Transverse colon (tissue), 4 donors: ENCODE data around the gene PIK3AP1. TPM values are rescaled to one million over a fixed set of nuclear protein-coding genes. Genes with fewer than 3 reads are reported as not detected.

Source experiments
- DNase-seq: peaks from one replicate; pipeline ENCODE4 v3.0.0-alpha.2; 2019
- H3K27ac ChIP-seq, 4 donors: fragments of 200-600 bp; sonication (generic); 2 replicates each; pipeline ENCODE4 v1.5.1; 2016 to 2018; ENCODE audit warnings: inconsistent platforms in 4 of 4
- H3K27me3 ChIP-seq: fragments of 200-600 bp; sonication (generic); 2 replicates; pipeline ENCODE4 v1.5.1; 2017; ENCODE audit warnings: inconsistent platforms
- H3K36me3 ChIP-seq, 4 donors: fragments of 200-600 bp; sonication (generic); 2 replicates each; pipeline ENCODE4 v1.5.1; 2017 to 2019; ENCODE audit warnings: inconsistent platforms in 4 of 4
- H3K4me1 ChIP-seq, 4 donors: fragments of 200-600 bp; sonication (generic); 2 replicates each; pipeline ENCODE4 v1.5.1; 2017 to 2020; ENCODE audit warnings: inconsistent platforms in 4 of 4
- H3K4me3 ChIP-seq, 4 donors: fragments of 200-600 bp; sonication (generic); 1 replicate in 1 of 4; 2 replicates in 3 of 4; pipeline versions ENCODE4 v1.5.1 to v1.6.1; 2017 to 2019; ENCODE audit warnings: inconsistent platforms in 4 of 4
- H3K9me3 ChIP-seq, 2 donors: fragments of 200-600 bp; sonication (generic); 2 replicates each; pipeline ENCODE4 v1.5.1; 2017 to 2019; ENCODE audit warnings: inconsistent platforms in 2 of 2
- CTCF ChIP-seq, 5 experiments: fragments of 200-600 bp in 3 of 5; fragments of 450-650 bp in 2 of 5; sonication (generic) in 3 of 5; IDR thresholded peaks; 1 replicate in 2 of 5; 2 replicates in 3 of 5; pipeline ENCODE4 v1.5.1; 2016 to 2017; ENCODE audit warnings: antibody characterized with exemption in 5 of 5, inconsistent platforms in 3 of 5, mild to moderate bottlenecking in 2 of 5, moderate library complexity in 1 of 5
- EP300 ChIP-seq: sonication (generic); formaldehyde crosslinking; IDR thresholded peaks from one replicate; pipeline ENCODE4 v1.6.1; 2017; ENCODE audit warnings: antibody characterized with exemption, low read depth
- POLR2A ChIP-seq: fragments of 450-650 bp; IDR thresholded peaks from one replicate; pipeline ENCODE4 v1.6.1; 2016; ENCODE audit warnings: antibody characterized with exemption, mild to moderate bottlenecking, moderate library complexity
- POLR2AphosphoS5 ChIP-seq, 3 donors: sonication (generic); formaldehyde crosslinking; IDR thresholded peaks; one replicate each; pipeline ENCODE4 v1.6.1; 2016; ENCODE audit warnings: antibody characterized with exemption in 3 of 3
- WGBS, 2 donors: methylation state at CpG; one replicate each; pipeline ENCODE4 v1.1.5; 2018; ENCODE audit warnings: low coverage in 1 of 2; 5-methylcytosine and 5-hydroxymethylcytosine counted together
- in situ Hi-C, 4 donors: fragments of 200-750 bp; cut with MboI; loops; one replicate each; pipeline versions ENCODE4 v1.15.0 to v1.15.1; 2017; ENCODE audit warnings: low sequenced_read_pairs in 3 of 4, low pct_ligation_motif_present in 1 of 4, low pct_unique_long_range_greater_than_20kb in 1 of 4
- intact Hi-C: fragments of 100-400 bp; cut with DNase I; formaldehyde crosslinking; loops from one replicate; pipeline ENCODE4 v1.15.1; 2023; ENCODE audit warnings: low total_unique reads
- total RNA-seq, 4 donors: library from RNA; depleted of rRNA; stranded (reverse); fragments of >200 nt; gene quantifications; one replicate each; pipeline ENCODE4 v1.1.0, GENCODE V29; 2016

The PIK3AP1 gene
- total RNA-seq, 4 donors from 2014 or later = 6.4 to 42.6 (median 16.3) TPM

DNA sequence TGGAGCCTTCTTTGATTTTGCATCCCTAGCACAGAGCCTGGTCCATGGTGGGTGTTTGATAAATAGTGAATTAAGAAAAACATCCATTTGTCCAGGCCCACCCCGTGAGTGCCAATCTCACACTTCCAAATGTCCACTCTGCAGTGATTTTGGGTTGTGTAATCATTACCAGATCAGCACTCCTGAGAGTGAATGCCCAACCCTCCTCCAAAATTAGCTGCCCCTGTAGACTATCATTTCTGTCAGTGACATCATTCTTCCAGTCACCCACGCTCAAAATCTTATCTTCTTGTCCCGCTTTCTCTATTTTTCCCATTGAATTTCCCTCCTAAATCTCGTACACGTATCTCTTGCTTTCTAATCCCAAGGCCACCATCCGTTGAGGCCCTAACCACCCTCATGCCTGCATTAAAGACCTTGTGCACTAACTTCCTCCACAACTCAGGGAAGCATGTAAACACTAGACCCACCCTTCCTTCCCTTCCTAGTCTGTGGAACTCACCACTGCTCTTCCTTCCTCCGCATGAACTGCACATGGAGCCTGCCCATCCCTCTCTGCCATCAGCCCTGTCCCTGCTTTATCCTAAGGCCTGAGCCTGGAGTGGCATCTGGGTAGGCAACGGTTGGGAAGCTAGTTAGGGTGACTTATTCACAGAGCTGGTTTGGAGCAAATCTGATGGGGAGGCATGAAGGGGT lies 32.8 kb downstream of the PIK3AP1 start:
- WGBS, 2 donors = 76 to 83% methylated on average over 7 to 8 of the region's 8 CpGs
- Histone ChIP-seq H3K36me3 (no peaks in the 10 kb centered on the region), H3K4me3 (no peak overlapping the region), H3K27ac (no peak overlapping the region), H3K9me3 (no peaks in the 10 kb centered on the region), H3K4me1 (no peaks in the 10 kb centered on the region), H3K27me3 (no peaks in the 10 kb centered on the region)
- intact Hi-C loops (no loop called here), in situ Hi-C loops (no loop called here)
- TF ChIP-seq CTCF (IDR thresholded peaks at IDR 0.05) (no peak), EP300 (no peak), POLR2A (no peak), POLR2AphosphoS5 (IDR thresholded peaks at IDR 0.05) (no peak)
- DNase-seq = no peak

- in situ Hi-C loops (no loop called here), intact Hi-C loops (no loop called here)
- Histone ChIP-seq H3K9me3 (no peaks in the 10 kb centered on the region), H3K4me1 (no peaks in the 10 kb centered on the region), H3K36me3 (no peaks in the 10 kb centered on the region), H3K27ac (no peak overlapping the region), H3K27me3 (no peaks in the 10 kb centered on the region), H3K4me3 (no peak overlapping the region)
- WGBS, 2 donors = 91 to 96% methylated on average over 5 to 7 of the region's 7 CpGs
- DNase-seq = no peak
- no peak for TF ChIP-seq EP300
- TF ChIP-seq CTCF (IDR thresholded peaks at IDR 0.05) = no peak
- no peak for TF ChIP-seq POLR2A
- no peak for TF ChIP-seq POLR2AphosphoS5 (IDR thresholded peaks at IDR 0.05)
These were observed 33.8 kb downstream of the PIK3AP1 start for GRCh38 chr10:96686514-96686913.

DNA sequence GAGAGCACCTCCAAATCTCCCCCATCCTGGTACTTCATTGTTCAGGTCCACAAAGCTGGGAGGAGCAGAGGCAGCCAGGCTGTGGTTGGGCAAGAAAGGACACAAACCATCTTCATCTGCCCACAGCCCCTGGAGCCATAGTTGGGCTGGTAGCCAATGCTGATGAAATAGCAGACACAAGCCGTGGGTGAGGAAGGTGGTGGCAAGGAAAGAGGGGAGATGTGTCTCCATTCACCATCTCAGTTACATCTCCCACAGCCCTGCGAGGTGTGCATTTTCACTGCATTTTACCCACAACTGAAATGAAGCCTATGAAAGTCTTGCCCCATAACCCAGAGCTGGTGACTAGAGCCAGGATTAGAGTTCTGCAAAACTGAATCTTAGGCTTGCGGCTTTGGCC lies 35.0 kb downstream of the PIK3AP1 start:
- no peak for DNase-seq
- WGBS, 2 donors = 80% methylated on average over 3 of the region's 3 CpGs; no CpG with 5 or more reads in 1 of the 2 donors
- TF ChIP-seq EP300 (no peak), CTCF (IDR thresholded peaks at IDR 0.05) (no peak), POLR2AphosphoS5 (IDR thresholded peaks at IDR 0.05) (no peak), POLR2A (no peak)
- in situ Hi-C loops (no loop called here), intact Hi-C loops (no loop called here)
- no peaks in the 10 kb centered on the region for H3K27me3 ChIP-seq
- H3K27ac ChIP-seq = no peak overlapping the region
- no peaks in the 10 kb centered on the region for H3K9me3 ChIP-seq
- H3K4me3 ChIP-seq = no peak overlapping the region
- no peaks in the 10 kb centered on the region for H3K36me3 ChIP-seq
- no peaks in the 10 kb centered on the region for H3K4me1 ChIP-seq

DNA sequence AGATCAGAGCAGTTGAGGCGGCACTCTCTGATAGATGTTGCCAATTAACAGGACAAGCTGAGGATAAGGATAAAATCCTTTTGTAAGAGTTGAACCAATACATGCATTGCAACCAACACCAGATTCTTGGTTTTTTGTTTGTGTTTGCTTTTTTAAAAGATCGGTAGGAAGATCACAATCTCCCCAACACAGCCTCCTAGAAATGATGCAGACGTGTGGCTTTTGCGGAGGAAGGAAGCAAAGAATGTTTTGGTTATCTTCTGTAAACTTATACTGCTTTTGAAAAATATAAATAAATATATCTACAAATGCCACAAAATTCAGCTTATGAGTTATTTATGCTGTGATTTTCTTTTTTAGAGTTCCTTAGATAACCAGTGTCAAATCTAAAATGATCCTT lies 35.5 kb downstream of the PIK3AP1 start:
- no peaks in the 10 kb centered on the region for H3K36me3 ChIP-seq
- in situ Hi-C loops = no loop called here
- 80 to 84% methylated on average over 4 of the region's 4 CpGs for WGBS, 2 donors
- no peak for DNase-seq
- no peak overlapping the region for H3K27ac ChIP-seq
- H3K4me3 ChIP-seq = no peak overlapping the region
- intact Hi-C loops = no loop called here
- H3K4me1 ChIP-seq = no peaks in the 10 kb centered on the region
- no peaks in the 10 kb centered on the region for H3K9me3 ChIP-seq
- TF ChIP-seq POLR2AphosphoS5 (IDR thresholded peaks at IDR 0.05) (no peak), POLR2A (no peak), EP300 (no peak), CTCF (IDR thresholded peaks at IDR 0.05) (no peak)
- no peaks in the 10 kb centered on the region for H3K27me3 ChIP-seq
